ENCODE measurements around the gene SLC9A8.
A peak's percentile ranks its signal among the peaks of the same experiment; 100 is the strongest.

Gene SLC9A8, protein sequence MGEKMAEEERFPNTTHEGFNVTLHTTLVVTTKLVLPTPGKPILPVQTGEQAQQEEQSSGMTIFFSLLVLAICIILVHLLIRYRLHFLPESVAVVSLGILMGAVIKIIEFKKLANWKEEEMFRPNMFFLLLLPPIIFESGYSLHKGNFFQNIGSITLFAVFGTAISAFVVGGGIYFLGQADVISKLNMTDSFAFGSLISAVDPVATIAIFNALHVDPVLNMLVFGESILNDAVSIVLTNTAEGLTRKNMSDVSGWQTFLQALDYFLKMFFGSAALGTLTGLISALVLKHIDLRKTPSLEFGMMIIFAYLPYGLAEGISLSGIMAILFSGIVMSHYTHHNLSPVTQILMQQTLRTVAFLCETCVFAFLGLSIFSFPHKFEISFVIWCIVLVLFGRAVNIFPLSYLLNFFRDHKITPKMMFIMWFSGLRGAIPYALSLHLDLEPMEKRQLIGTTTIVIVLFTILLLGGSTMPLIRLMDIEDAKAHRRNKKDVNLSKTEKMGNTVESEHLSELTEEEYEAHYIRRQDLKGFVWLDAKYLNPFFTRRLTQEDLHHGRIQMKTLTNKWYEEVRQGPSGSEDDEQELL

DNA sequence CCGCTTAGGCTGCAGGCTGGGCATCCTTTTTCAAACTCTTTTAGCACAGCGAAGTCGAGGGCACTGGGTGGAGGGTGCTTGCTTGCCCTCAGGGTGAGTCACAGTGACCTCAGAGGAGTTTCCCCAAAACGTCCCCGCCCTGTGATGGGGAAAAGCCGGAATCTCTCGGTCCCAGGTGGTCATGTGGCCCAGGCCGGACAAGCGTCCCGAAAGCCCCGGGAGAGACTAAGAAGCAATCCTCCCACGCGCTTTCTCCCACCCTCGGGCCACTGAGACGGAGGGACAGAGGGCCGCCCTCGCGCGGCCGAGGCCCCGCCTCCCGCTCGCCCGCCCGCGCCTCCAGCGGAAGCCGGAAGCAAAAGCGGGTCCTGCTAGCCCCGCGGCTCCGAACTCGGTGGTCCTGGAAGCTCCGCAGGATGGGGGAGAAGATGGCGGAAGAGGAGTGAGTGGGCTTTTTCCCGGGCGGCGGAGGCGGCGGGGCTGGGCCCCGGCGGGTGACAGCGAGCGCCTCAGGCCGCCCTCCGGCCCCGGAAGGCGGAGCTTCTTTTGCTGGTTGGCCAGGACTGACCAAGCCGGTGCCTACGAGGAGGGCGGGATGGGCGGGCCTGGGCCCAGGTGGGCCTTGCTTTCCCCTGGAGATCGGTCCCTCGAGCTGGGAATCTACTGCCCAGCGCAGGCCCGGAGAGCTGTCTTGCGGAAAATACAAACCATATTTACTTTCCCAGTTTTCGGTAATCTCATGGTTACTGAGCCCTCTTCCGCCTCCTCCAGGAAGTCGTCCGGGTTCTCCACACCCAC lies at the start of gene SLC9A8:
Gene SLC9A8 (plus strand): TSS at position 322 of the 798 bp plus-strand sequence. CDS start 95 bp downstream, at position 417.
- Histone ChIP-seq H3K4me1 (ENCODE audit: control insufficient read depth, insufficient read depth, low read length) (no peaks in the 10 kb centered on the region), H3K9me3 (ENCODE audit: control insufficient read depth, insufficient read depth, low read depth, low read length) (no peaks in the 10 kb centered on the region), H3K36me3 (ENCODE audit: control insufficient read depth in 2 of 2, insufficient read depth in 1 of 2, low read length in 2 of 2) (peaks cover 19 to 29% of the 10 kb centered on the region in 2 experiments; a peak in 2 of 3 replicates), H3K4me3 (ENCODE audit: low read depth, low read length) (peak within 1 kb of the TSS; percentile 81), H3K27ac (ENCODE audit: extremely low read depth, low read depth, low read length) (peak within 1 kb of the TSS; percentile 58)
- CTCF ChIA-PET = interaction anchor here (0.6 to 1.4 kb wide), 5 partner anchors 37 to 431 kb away, joined by 3 to 4 read pairs (median 3); no protein-coding TSS in a partner anchor
- POLR2A ChIA-PET = interaction anchor here (0.6 to 1.7 kb wide), 8 partner anchors 27 to 535 kb away, joined by 3 to 4 read pairs (median 3); partner anchors contain the start of genes RNF114 and ZNFX1
- TF ChIP-seq ZNF214 (tag by site-specific recombination; IDR thresholded peaks at IDR 0.05; ENCODE audit: borderline replicate concordance) = no peak
- TF ChIP-seq ZNF23 (tag by site-specific recombination; IDR thresholded peaks at IDR 0.05; ENCODE audit: borderline replicate concordance) = no peak
- 0 out of 2 replicates have a peak, but pooled peaks have one; percentile 28 for TF ChIP-seq ZNF324 (tag by site-specific recombination; IDR thresholded peaks at IDR 0.05)
- no peak for TF ChIP-seq ZNF660 (tag by site-specific recombination; IDR thresholded peaks at IDR 0.05)
- no peak for TF ChIP-seq ZNF510 (tag by site-specific recombination; IDR thresholded peaks at IDR 0.05; ENCODE audit: insufficient replicate concordance)
- no peak for TF ChIP-seq ZNF223 (tag by site-specific recombination; IDR thresholded peaks at IDR 0.05)
- TF ChIP-seq ZNF280D (tag by site-specific recombination; IDR thresholded peaks at IDR 0.05) = no peak
- peak; percentile 59 for TF ChIP-seq PATZ1 (tag by site-specific recombination; IDR thresholded peaks at IDR 0.05)
- no peak for TF ChIP-seq AEBP2 (tag by site-specific recombination; IDR thresholded peaks at IDR 0.05; ENCODE audit: borderline replicate concordance)
- TF ChIP-seq ZNF221 (tag by site-specific recombination; IDR thresholded peaks at IDR 0.05; ENCODE audit: borderline replicate concordance) = no peak
- no peak for TF ChIP-seq FEZF1 (tag by site-specific recombination; IDR thresholded peaks at IDR 0.05)
- no peak for TF ChIP-seq ZNF580 (tag by site-specific recombination; IDR thresholded peaks at IDR 0.05)
- no peak for TF ChIP-seq GLI2 (tag by site-specific recombination; IDR thresholded peaks at IDR 0.05; ENCODE audit: borderline replicate concordance, low read depth)
- no peak for TF ChIP-seq ZNF530 (tag by site-specific recombination; IDR thresholded peaks at IDR 0.05; ENCODE audit: low read depth)
- peak; percentile 89 for TF ChIP-seq SP2 (tag by site-specific recombination; IDR thresholded peaks at IDR 0.05)
- no peak for TF ChIP-seq ZNF157 (tag by site-specific recombination; IDR thresholded peaks at IDR 0.05)
- TF ChIP-seq ZNF692 (tag by site-specific recombination; IDR thresholded peaks at IDR 0.05) = peak; percentile 53
- TF ChIP-seq, protein P1, sequence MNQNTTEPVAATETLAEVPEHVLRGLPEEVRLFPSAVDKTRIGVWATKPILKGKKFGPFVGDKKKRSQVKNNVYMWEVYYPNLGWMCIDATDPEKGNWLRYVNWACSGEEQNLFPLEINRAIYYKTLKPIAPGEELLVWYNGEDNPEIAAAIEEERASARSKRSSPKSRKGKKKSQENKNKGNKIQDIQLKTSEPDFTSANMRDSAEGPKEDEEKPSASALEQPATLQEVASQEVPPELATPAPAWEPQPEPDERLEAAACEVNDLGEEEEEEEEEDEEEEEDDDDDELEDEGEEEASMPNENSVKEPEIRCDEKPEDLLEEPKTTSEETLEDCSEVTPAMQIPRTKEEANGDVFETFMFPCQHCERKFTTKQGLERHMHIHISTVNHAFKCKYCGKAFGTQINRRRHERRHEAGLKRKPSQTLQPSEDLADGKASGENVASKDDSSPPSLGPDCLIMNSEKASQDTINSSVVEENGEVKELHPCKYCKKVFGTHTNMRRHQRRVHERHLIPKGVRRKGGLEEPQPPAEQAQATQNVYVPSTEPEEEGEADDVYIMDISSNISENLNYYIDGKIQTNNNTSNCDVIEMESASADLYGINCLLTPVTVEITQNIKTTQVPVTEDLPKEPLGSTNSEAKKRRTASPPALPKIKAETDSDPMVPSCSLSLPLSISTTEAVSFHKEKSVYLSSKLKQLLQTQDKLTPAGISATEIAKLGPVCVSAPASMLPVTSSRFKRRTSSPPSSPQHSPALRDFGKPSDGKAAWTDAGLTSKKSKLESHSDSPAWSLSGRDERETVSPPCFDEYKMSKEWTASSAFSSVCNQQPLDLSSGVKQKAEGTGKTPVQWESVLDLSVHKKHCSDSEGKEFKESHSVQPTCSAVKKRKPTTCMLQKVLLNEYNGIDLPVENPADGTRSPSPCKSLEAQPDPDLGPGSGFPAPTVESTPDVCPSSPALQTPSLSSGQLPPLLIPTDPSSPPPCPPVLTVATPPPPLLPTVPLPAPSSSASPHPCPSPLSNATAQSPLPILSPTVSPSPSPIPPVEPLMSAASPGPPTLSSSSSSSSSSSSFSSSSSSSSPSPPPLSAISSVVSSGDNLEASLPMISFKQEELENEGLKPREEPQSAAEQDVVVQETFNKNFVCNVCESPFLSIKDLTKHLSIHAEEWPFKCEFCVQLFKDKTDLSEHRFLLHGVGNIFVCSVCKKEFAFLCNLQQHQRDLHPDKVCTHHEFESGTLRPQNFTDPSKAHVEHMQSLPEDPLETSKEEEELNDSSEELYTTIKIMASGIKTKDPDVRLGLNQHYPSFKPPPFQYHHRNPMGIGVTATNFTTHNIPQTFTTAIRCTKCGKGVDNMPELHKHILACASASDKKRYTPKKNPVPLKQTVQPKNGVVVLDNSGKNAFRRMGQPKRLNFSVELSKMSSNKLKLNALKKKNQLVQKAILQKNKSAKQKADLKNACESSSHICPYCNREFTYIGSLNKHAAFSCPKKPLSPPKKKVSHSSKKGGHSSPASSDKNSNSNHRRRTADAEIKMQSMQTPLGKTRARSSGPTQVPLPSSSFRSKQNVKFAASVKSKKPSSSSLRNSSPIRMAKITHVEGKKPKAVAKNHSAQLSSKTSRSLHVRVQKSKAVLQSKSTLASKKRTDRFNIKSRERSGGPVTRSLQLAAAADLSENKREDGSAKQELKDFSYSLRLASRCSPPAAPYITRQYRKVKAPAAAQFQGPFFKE (tag by site-specific recombination; IDR thresholded peaks at IDR 0.05; ENCODE audit: borderline replicate concordance) = no peak
- TF ChIP-seq ZNF830 (tag by site-specific recombination; IDR thresholded peaks at IDR 0.05; ENCODE audit: low read depth) = no peak

All from HEK293 (cell line).